ENCODE results near the gene CFAP299.

The CFAP299 gene

DNA sequence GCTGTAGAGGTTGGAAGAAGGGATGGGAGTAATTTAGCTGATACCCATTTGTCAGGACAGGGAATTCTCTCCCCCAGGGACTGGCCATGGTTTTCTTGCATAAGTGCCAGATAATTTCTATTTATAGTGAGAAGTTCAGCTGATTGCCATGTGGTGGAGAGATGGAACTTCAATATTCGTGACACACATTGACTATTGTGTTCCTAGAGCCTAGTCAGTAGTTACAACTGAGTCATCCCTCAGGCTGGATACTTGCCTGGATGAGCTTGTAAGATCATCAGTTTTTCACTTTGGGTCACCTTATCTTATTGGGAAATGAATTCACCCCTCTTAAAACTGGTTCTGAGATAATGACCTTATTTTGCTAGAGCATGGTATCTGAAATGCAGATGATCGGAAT is 32.2 kb downstream of the CFAP299 start:
- H3K36me3 ChIP-seq (ENCODE audit: control insufficient read depth, low read depth, low read length) = no peaks in the 10 kb centered on the region
- H3K9me3 ChIP-seq (ENCODE audit: control insufficient read depth, low read depth, low read length) = peaks cover 15% of the 10 kb centered on the region
- H3K4me1 ChIP-seq (ENCODE audit: control insufficient read depth, low read depth, low read length) = no peaks in the 10 kb centered on the region
- no peak overlapping the region for H3K27ac ChIP-seq (ENCODE audit: low read length)
- no peak overlapping the region for H3K9ac ChIP-seq (ENCODE audit: low read length)
- H3K27me3 ChIP-seq (ENCODE audit: control insufficient read depth, insufficient read depth, low read length) = no peaks in the 10 kb centered on the region
- no peak overlapping the region for H3K4me3 ChIP-seq (ENCODE audit: low read length)

DNA sequence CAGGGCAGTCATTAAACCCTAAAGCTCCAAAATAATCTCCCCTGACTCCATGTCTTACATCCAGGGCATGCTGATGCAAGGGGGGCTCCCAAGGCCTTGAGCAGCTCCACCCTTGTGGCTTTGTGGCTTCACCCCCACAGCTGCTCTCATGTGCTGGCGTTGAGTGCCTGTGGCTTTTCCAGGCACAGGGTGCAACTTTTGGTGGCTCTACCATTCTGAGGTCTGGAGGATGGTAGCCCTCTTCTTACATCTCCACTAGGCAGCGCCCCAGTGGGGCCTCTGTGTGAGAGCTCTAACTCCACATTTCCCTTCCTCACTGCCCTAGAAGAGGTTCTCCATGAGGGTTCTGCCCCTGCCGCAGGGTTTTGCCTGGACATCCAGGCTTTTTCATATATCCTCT is 35.1 kb downstream of the CFAP299 start:
- no peak overlapping the region for H3K9ac ChIP-seq (ENCODE audit: low read length)
- no peak overlapping the region for H3K4me3 ChIP-seq (ENCODE audit: low read length)
- no peak overlapping the region for H3K27ac ChIP-seq (ENCODE audit: low read length)
- no peaks in the 10 kb centered on the region for H3K36me3 ChIP-seq (ENCODE audit: control insufficient read depth, low read depth, low read length)
- H3K27me3 ChIP-seq (ENCODE audit: control insufficient read depth, insufficient read depth, low read length) = no peaks in the 10 kb centered on the region
- H3K9me3 ChIP-seq (ENCODE audit: control insufficient read depth, low read depth, low read length) = peaks cover 15% of the 10 kb centered on the region
- H3K4me1 ChIP-seq (ENCODE audit: control insufficient read depth, low read depth, low read length) = no peaks in the 10 kb centered on the region

- H3K4me1 ChIP-seq (ENCODE audit: control insufficient read depth, low read depth, low read length) = no peaks in the 10 kb centered on the region
- peaks cover 15% of the 10 kb centered on the region for H3K9me3 ChIP-seq (ENCODE audit: control insufficient read depth, low read depth, low read length)
- no peaks in the 10 kb centered on the region for H3K27me3 ChIP-seq (ENCODE audit: control insufficient read depth, insufficient read depth, low read length)
These were observed 35.5 kb downstream of the CFAP299 start for GRCh38 chr4:80371046-80371445.

GRCh38 chr4:80374180-80374579 is 38.6 kb downstream of the CFAP299 start:
- no peaks in the 10 kb centered on the region for H3K4me1 ChIP-seq (ENCODE audit: control insufficient read depth, low read depth, low read length)
- H3K27me3 ChIP-seq (ENCODE audit: control insufficient read depth, insufficient read depth, low read length) = no peaks in the 10 kb centered on the region
- H3K36me3 ChIP-seq (ENCODE audit: control insufficient read depth, low read depth, low read length) = no peaks in the 10 kb centered on the region
- H3K4me3 ChIP-seq (ENCODE audit: low read length) = no peak overlapping the region
- no peak overlapping the region for H3K9ac ChIP-seq (ENCODE audit: low read length)
- no peak overlapping the region for H3K27ac ChIP-seq (ENCODE audit: low read length)
- peaks cover 15% of the 10 kb centered on the region for H3K9me3 ChIP-seq (ENCODE audit: control insufficient read depth, low read depth, low read length)

More at GRCh38 chr4:80371046-80371445, 35.5 kb downstream of the CFAP299 start:
- Histone ChIP-seq H3K27ac (ENCODE audit: low read length) (no peak overlapping the region), H3K36me3 (ENCODE audit: control insufficient read depth, low read depth, low read length) (no peaks in the 10 kb centered on the region), H3K9ac (ENCODE audit: low read length) (no peak overlapping the region), H3K4me3 (ENCODE audit: low read length) (no peak overlapping the region)

- Histone ChIP-seq H3K36me3 (ENCODE audit: control insufficient read depth, low read depth, low read length) (no peaks in the 10 kb centered on the region), H3K4me1 (ENCODE audit: control insufficient read depth, low read depth, low read length) (no peaks in the 10 kb centered on the region), H3K4me3 (ENCODE audit: low read length) (no peak overlapping the region), H3K27me3 (ENCODE audit: control insufficient read depth, insufficient read depth, low read length) (no peaks in the 10 kb centered on the region), H3K27ac (ENCODE audit: low read length) (no peak overlapping the region), H3K9ac (ENCODE audit: low read length) (no peak overlapping the region), H3K9me3 (ENCODE audit: control insufficient read depth, low read depth, low read length) (no peaks in the 10 kb centered on the region)
These were observed 46.7 kb downstream of the CFAP299 start for GRCh38 chr4:80382090-80382832.

DNA sequence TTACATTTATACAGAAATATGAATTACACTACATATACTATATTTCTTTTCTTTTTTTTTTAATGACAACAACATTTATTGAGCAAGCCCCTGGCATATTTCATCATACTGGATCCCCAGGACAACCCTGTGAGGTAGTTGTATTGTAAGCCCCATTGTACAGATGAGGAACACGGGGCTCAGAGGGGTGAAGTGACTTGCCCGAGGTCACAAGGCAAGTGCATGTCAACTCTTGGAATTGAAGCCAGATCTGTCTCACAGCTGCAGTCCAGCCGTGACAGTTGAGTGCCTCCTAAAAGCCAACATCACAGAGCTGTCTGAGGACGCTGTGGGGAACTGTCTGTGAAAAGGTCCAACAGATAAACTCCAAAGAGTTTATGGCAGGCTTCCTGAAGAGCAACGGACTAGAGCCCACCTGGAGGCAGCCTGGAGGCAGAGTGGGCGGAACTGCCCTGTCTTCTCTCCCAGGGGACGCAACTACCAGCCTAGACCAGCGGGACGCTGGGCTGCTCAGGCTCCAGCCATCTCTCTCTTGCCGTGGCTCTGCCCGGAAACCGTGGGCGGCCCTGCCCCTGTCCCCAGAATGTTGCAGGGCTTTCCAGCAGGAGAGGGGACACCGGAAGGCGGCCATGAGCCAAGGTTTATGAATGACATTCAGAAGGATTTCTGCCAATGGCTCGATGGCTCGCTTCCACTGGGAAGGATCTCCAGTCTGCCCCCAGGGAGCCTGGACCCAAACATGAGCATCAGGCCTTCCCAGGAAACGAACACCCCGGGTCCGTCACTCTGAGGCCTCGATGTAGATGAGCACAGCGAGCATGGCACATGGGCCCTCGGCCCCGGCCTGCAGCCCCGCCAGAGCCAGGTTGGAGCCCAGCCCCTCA is 50.1 kb downstream of the CFAP299 start:
- Histone ChIP-seq H3K27ac (ENCODE audit: low read length) (no peak overlapping the region), H3K9me3 (ENCODE audit: control insufficient read depth, low read depth, low read length) (no peaks in the 10 kb centered on the region), H3K9ac (ENCODE audit: low read length) (no peak overlapping the region), H3K27me3 (ENCODE audit: control insufficient read depth, insufficient read depth, low read length) (no peaks in the 10 kb centered on the region), H3K36me3 (ENCODE audit: control insufficient read depth, low read depth, low read length) (no peaks in the 10 kb centered on the region), H3K4me1 (ENCODE audit: control insufficient read depth, low read depth, low read length) (no peaks in the 10 kb centered on the region), H3K4me3 (ENCODE audit: low read length) (no peak overlapping the region)

- H3K9me3 ChIP-seq (ENCODE audit: control insufficient read depth, low read depth, low read length) = no peaks in the 10 kb centered on the region
- no peak overlapping the region for H3K27ac ChIP-seq (ENCODE audit: low read length)
- H3K36me3 ChIP-seq (ENCODE audit: control insufficient read depth, low read depth, low read length) = no peaks in the 10 kb centered on the region
- no peaks in the 10 kb centered on the region for H3K27me3 ChIP-seq (ENCODE audit: control insufficient read depth, insufficient read depth, low read length)
- H3K9ac ChIP-seq (ENCODE audit: low read length) = no peak overlapping the region
- no peaks in the 10 kb centered on the region for H3K4me1 ChIP-seq (ENCODE audit: control insufficient read depth, low read depth, low read length)
- no peak overlapping the region for H3K4me3 ChIP-seq (ENCODE audit: low read length)
These were observed 50.9 kb downstream of the CFAP299 start for GRCh38 chr4:80386281-80386886.

DNA sequence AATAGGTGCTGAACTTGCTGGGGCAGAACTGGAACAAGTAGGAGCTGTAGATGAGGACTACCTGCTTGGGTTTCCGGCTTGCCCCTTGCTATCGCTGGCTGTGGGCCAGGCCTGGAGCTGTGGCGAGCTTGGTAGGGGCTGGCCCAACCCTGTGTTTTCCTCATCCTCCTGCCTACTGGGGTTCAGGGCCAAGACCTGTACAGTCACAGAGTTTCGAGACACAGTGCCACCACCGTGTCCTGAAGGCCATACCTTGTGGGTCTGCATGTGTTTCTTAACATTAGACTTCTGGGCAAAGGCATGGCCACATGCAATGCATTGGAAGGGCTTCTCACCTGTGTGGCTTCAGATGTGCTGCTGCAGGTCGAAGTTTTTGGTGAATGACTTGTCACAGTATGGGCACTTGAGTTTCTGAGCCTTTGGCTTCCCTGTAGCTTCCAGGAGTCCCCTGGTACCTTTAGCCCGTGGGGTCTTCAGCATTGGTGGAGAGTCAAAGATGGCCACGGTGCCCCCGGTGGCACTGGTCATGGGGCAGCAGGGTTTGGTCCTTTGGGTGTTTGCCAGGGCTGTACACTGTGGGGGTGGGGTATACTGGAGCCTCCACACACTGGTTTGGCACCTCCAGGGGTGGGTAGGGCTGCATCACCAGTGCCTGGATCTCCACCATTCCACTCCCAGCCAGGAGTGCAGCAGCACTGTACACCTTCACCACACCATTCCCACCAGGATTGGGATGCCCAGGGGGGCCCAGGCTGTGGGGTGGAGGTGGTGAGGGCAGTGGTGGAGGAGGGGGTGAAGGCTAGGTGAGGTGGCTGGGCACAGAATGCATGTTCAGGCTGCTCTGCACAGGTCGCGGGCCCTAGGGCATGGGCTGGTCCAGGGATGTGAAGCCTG is 52.1 kb downstream of the CFAP299 start:
- H3K27me3 ChIP-seq (ENCODE audit: control insufficient read depth, insufficient read depth, low read length) = no peaks in the 10 kb centered on the region
- no peaks in the 10 kb centered on the region for H3K36me3 ChIP-seq (ENCODE audit: control insufficient read depth, low read depth, low read length)
- H3K4me1 ChIP-seq (ENCODE audit: control insufficient read depth, low read depth, low read length) = no peaks in the 10 kb centered on the region
- H3K27ac ChIP-seq (ENCODE audit: low read length) = no peak overlapping the region
- no peaks in the 10 kb centered on the region for H3K9me3 ChIP-seq (ENCODE audit: control insufficient read depth, low read depth, low read length)
- no peak overlapping the region for H3K4me3 ChIP-seq (ENCODE audit: low read length)
- no peak overlapping the region for H3K9ac ChIP-seq (ENCODE audit: low read length)

DNA sequence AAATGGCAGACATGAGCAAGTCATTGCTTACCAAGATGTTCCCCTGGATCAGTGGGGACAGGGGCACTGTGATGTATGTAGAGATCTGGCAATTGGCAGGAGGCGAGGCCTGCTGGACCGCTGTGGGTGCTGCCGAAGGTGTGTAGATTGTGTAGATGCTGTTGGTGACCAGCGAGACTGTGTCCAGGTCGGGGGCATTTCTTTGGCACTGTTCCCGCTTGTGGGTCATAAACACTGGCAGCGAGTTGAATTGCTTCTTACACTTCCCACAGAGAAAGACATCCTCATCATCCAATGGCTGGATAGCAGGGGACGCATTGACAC is 52.7 kb downstream of the CFAP299 start:
- Histone ChIP-seq H3K36me3 (ENCODE audit: control insufficient read depth, low read depth, low read length) (no peaks in the 10 kb centered on the region), H3K27me3 (ENCODE audit: control insufficient read depth, insufficient read depth, low read length) (no peaks in the 10 kb centered on the region), H3K9ac (ENCODE audit: low read length) (no peak overlapping the region), H3K9me3 (ENCODE audit: control insufficient read depth, low read depth, low read length) (no peaks in the 10 kb centered on the region), H3K4me1 (ENCODE audit: control insufficient read depth, low read depth, low read length) (no peaks in the 10 kb centered on the region), H3K27ac (ENCODE audit: low read length) (no peak overlapping the region), H3K4me3 (ENCODE audit: low read length) (no peak overlapping the region)

DNA sequence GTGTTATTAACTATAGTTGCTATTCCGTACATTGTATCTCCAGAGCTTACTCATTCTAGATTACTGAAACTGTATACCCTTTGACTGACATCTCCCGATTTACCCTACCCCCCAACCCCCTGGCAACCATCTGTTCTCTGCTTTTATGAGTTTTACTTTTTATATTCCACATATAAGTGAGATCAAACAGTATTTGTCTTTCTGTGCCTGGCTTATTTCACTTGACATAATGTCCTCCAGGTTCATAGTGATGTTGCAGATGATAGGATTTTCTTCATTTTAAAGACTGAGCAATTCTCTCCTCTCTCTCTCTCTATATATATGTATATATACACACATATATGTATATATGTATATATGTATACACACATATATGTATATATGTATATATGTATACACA is 54.6 kb downstream of the CFAP299 start:
- no peak overlapping the region for H3K9ac ChIP-seq (ENCODE audit: low read length)
- H3K4me1 ChIP-seq (ENCODE audit: control insufficient read depth, low read depth, low read length) = no peaks in the 10 kb centered on the region
- no peaks in the 10 kb centered on the region for H3K36me3 ChIP-seq (ENCODE audit: control insufficient read depth, low read depth, low read length)
- H3K27me3 ChIP-seq (ENCODE audit: control insufficient read depth, insufficient read depth, low read length) = no peaks in the 10 kb centered on the region
- no peaks in the 10 kb centered on the region for H3K9me3 ChIP-seq (ENCODE audit: control insufficient read depth, low read depth, low read length)
- no peak overlapping the region for H3K27ac ChIP-seq (ENCODE audit: low read length)
- no peak overlapping the region for H3K4me3 ChIP-seq (ENCODE audit: low read length)

All from iPS-18a (cell line).